IMR-90 (cell line): ENCODE measurements around the gene ARNT2. TPM values are rescaled to one million over a fixed set of nuclear protein-coding genes. Genes with fewer than 3 reads are reported as not detected.
A peak's percentile ranks its signal among the peaks of the same experiment; 100 is the strongest.

ENCODE experiments used
- ATAC-seq: fragments of 200-7000 bp; cut with Tn5 transposase; 2 replicates; pipeline ENCODE4 v1.9.1; 2020; ENCODE audit warnings: low read depth, mild to moderate bottlenecking, moderate library complexity
- BruUV-seq: library from RNA; stranded (reverse); fragments of 400-500 nt; replicated peaks from 2 replicates; lab custom pipeline; 2021; lab: Mats Ljungman, UMichigan
- CTCF ChIA-PET: fragments of 300-600 bp; formaldehyde crosslinking; extraction: SDS; loops from one replicate; lab custom pipeline; 2021; ENCODE audit warnings: antibody characterized with exemption; lab: Yijun Ruan, JAX
- POLR2A ChIA-PET: fragments of 300-600 bp; sonication (Branson Sonifier 250); formaldehyde crosslinking; loops from one replicate; lab custom pipeline; 2022; ENCODE audit warnings: antibody characterized with exemption; ENCODE audit not compliant: unreplicated experiment; lab: Charles Lee
- DNase-seq: peaks from one replicate; pipeline ENCODE4 v3.0.0; 2013
- H2AFZ ChIP-seq: replicated peaks from 2 replicates; pipeline ENCODE3; 2013; ENCODE audit warnings: low read length, mild to moderate bottlenecking; ENCODE audit not compliant: poor library complexity
- H2AK5ac ChIP-seq: 2 replicates; pipeline ENCODE4 v1.6.1; 2013; ENCODE audit warnings: low read depth, low read length, inconsistent platforms
- H2AK9ac ChIP-seq: replicated peaks from 2 replicates; pipeline ENCODE3; 2013; ENCODE audit warnings: mild to moderate bottlenecking, low read depth, low read length, moderate library complexity; ENCODE audit not compliant: poor library complexity
- H2BK120ac ChIP-seq: 2 replicates; pipeline ENCODE4 v1.6.1; 2013; ENCODE audit warnings: low read depth, low read length, inconsistent platforms
- H2BK15ac ChIP-seq: 3 replicates; pipeline ENCODE4 v1.6.1; 2013; ENCODE audit warnings: low read depth, low read length, inconsistent platforms
- H2BK20ac ChIP-seq: 2 replicates; pipeline ENCODE4 v1.6.1; 2013; ENCODE audit warnings: low read depth, mild to moderate bottlenecking, inconsistent platforms, low read length, moderate library complexity
- H2BK5ac ChIP-seq: 2 replicates; pipeline ENCODE4 v1.6.1; 2013; ENCODE audit warnings: mild to moderate bottlenecking, low read depth, low read length, inconsistent platforms; ENCODE audit not compliant: poor library complexity, severe bottlenecking
- H3K14ac ChIP-seq: replicated peaks from 2 replicates; pipeline ENCODE4 v1.6.1; 2013; ENCODE audit warnings: low read depth, low read length, inconsistent platforms
- H3K18ac ChIP-seq: 2 replicates; pipeline ENCODE4 v1.6.1; 2013; ENCODE audit warnings: low read depth, low read length, control low read depth
- H3K23ac ChIP-seq: 2 replicates; pipeline ENCODE4 v1.6.1; 2013; ENCODE audit warnings: low read depth, low read length, inconsistent platforms
- H3K27ac ChIP-seq: 2 replicates; pipeline ENCODE4 v1.5.1; 2013; ENCODE audit warnings: mild to moderate bottlenecking, control low read depth, low read length; ENCODE audit not compliant: insufficient read depth
- H3K27me3 ChIP-seq: 2 replicates; pipeline ENCODE4 v1.6.1; 2013; ENCODE audit warnings: low read length; ENCODE audit not compliant: control insufficient read depth, insufficient read depth
- H3K36me3 ChIP-seq: 2 replicates; pipeline ENCODE4 v1.6.1; 2013; ENCODE audit warnings: low read length, mixed read lengths; ENCODE audit not compliant: control insufficient read depth, insufficient read depth
- H3K4ac ChIP-seq: 2 replicates; pipeline ENCODE4 v1.6.1; 2013; ENCODE audit warnings: low read depth, low read length, inconsistent platforms
- H3K4me1 ChIP-seq: 2 replicates; pipeline ENCODE4 v1.6.1; 2013; ENCODE audit warnings: low read length, mixed read lengths; ENCODE audit not compliant: control insufficient read depth, insufficient read depth
- H3K4me2 ChIP-seq: 2 replicates; pipeline ENCODE4 v1.6.1; 2013; ENCODE audit warnings: low read depth, mild to moderate bottlenecking, control low read depth, low read length, moderate library complexity
- H3K4me3 ChIP-seq: 2 replicates; pipeline ENCODE4 v1.5.1; 2013; ENCODE audit warnings: low read depth, mild to moderate bottlenecking, control low read depth, low read length, moderate library complexity; ENCODE audit not compliant: insufficient read depth
- H3K56ac ChIP-seq: 2 replicates; pipeline ENCODE4 v1.6.1; 2013; ENCODE audit warnings: low read length, inconsistent platforms; ENCODE audit not compliant: insufficient read depth; ENCODE audit errors: extremely low read depth
- H3K79me1 ChIP-seq, 2 experiments: 2 replicates each; pipeline ENCODE4 v1.6.1; 2013; ENCODE audit warnings: low read length in 2 of 2, inconsistent platforms in 1 of 2, low read depth in 1 of 2
- H3K9ac ChIP-seq: 2 replicates; pipeline ENCODE4 v1.6.1; 2013; ENCODE audit warnings: low read depth, low read length, control low read depth
- H3K9me1 ChIP-seq: 2 replicates; pipeline ENCODE4 v1.6.1; 2013; ENCODE audit warnings: low read length, inconsistent platforms; ENCODE audit not compliant: insufficient read depth
- H3K9me3 ChIP-seq: 2 replicates; pipeline ENCODE4 v1.6.1; 2013; ENCODE audit warnings: low read length; ENCODE audit not compliant: control insufficient read depth, insufficient read depth
- H4K20me1 ChIP-seq: 2 replicates; pipeline ENCODE4 v1.6.1; 2013; ENCODE audit warnings: low read length, inconsistent platforms; ENCODE audit not compliant: insufficient read depth
- H4K5ac ChIP-seq: 2 replicates; pipeline ENCODE4 v1.6.1; 2013; ENCODE audit warnings: mild to moderate bottlenecking, low read depth, low read length, control low read depth
- H4K8ac ChIP-seq, 2 experiments: 2 replicates each; pipeline ENCODE4 v1.6.1; 2013; ENCODE audit warnings: low read depth in 2 of 2, low read length in 2 of 2, control low read depth in 1 of 2, inconsistent platforms in 1 of 2
- H4K91ac ChIP-seq: 2 replicates; pipeline ENCODE4 v1.6.1; 2013; ENCODE audit warnings: low read depth, low read length, inconsistent platforms; ENCODE audit not compliant: insufficient read depth
- CEBPB ChIP-seq: IDR thresholded peaks from 2 replicates; pipeline ENCODE4 v1.6.1; 2012; ENCODE audit warnings: low read depth, low read length, improper control_type of control experiment
- CHD1 ChIP-seq: IDR thresholded peaks from 2 replicates; pipeline ENCODE4 v1.6.1; 2012; ENCODE audit warnings: low read depth, low read length, improper control_type of control experiment
- ELK1 ChIP-seq: fragments of 150-350 bp; IDR thresholded peaks from 2 replicates; pipeline ENCODE4 v1.6.1; 2016; ENCODE audit warnings: low read depth, mild to moderate bottlenecking, low read length, moderate library complexity, borderline replicate concordance
- FOS ChIP-seq: fragments of 150-350 bp; IDR thresholded peaks from 2 replicates; pipeline ENCODE4 v1.6.1; 2016; ENCODE audit warnings: low read depth, low read length
- MAZ ChIP-seq: IDR thresholded peaks from 2 replicates; pipeline ENCODE4 v1.6.1; 2012; ENCODE audit warnings: low read depth, mild to moderate bottlenecking, low read length, improper control_type of control experiment, moderate library complexity, borderline replicate concordance
- MXI1 ChIP-seq: IDR thresholded peaks from 2 replicates; pipeline ENCODE4 v1.6.1; 2012; ENCODE audit warnings: low read depth, mild to moderate bottlenecking, low read length, moderate library complexity, borderline replicate concordance
- POLR2A ChIP-seq: IDR thresholded peaks from 2 replicates; pipeline ENCODE4 v1.6.1; 2012; ENCODE audit warnings: mild to moderate bottlenecking, low read depth, low read length
- RCOR1 ChIP-seq: IDR thresholded peaks from 2 replicates; pipeline ENCODE4 v1.6.1; 2012; ENCODE audit warnings: mild to moderate bottlenecking, low read length, improper control_type of control experiment; ENCODE audit not compliant: insufficient replicate concordance
- WGBS, 2 experiments: methylation state at CpG; one replicate each; pipeline versions ENCODE4 v1.1.5 to v1.1.7; 2013; ENCODE audit warnings: missing lambda C conversion rate in 2 of 2; ENCODE audit not compliant: insufficient read length in 1 of 2; ENCODE audit errors: extremely low coverage in 2 of 2; 5-methylcytosine and 5-hydroxymethylcytosine counted together
- dilution Hi-C: fragments of 300-500 bp; cut with HindIII; formaldehyde crosslinking; loops from one replicate; pipeline ENCODE4 v1.14.3; 2018; ENCODE audit warnings: low sequenced_read_pairs; ENCODE audit not compliant: unreplicated experiment
- in situ Hi-C: fragments of 300-500 bp; cut with MboI; formaldehyde crosslinking; loops from 3 replicates; pipeline ENCODE4 v1.14.3; 2019; ENCODE audit warnings: low sequenced_read_pairs, inconsistent platforms, mixed read lengths
- intact Hi-C: fragments of 100-400 bp; cut with micrococcal nuclease; formaldehyde crosslinking; loops from 2 replicates; pipeline ENCODE4 v1.10.0; 2022
- polyA plus RNA-seq, 3 experiments: library from polyadenylated mRNA; depleted of rRNA; stranded (reverse); fragments of >200 nt; gene quantifications; 2 replicates each; pipeline ENCODE4 v1.2.3, GENCODE V29; 2012; ENCODE audit warnings: low replicate concordance in 1 of 3
- total RNA-seq: library from RNA; depleted of rRNA; stranded (reverse); fragments of >200 nt; gene quantifications from 2 replicates; pipeline ENCODE4 v1.2.3, GENCODE V29; 2012

The ARNT2 gene
- total and polyA plus RNA-seq, 2 of the 4 experiments (the other 2 are of a cell fraction), result 18.2 to 19.0 TPM

DNA sequence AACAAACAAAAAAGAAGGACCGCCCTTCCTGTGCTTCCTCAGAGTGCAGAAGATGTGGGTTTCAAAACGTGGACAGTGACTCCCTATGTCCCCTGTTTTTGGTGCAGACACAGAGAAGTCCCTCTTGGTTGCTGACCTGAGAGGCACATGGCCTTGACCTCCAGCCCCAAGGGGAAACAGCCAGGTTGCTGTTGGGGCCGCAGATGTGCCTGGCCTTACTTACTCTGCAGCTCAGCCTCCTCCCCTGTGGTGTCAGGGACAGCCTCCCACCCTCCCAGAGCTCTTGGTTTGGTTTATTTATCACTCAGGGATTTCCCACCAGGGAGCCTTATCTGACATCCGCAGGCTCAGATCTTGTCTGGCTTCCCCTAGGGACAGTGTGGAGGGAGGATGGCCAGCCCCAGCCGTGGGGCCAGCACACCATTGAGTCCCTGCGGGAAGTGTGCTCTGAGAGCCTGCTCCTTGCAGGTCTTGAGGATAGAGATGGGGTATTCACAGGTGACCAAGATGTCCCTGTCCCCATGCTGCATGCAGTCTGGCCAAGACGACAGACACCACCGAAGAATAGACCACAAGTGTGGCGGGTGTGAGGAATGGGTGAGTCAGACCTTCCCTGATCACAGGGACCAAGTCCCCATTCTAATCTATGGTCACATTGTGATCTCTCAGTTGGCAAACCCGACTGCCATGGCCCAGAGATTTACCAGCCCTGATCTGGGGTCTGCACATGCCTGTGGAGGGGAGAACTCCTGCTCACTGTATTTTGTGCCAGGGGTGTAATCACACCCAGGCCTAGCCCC is 156.6 kb downstream of the ARNT2 start:
- peaks cover 37% of the 10 kb centered on the region for H3K36me3 ChIP-seq
- peak overlapping the region; percentile 3; the same call in 1 of the 2 replicates for H3K23ac ChIP-seq
- peak overlapping the region; percentile 86 for H3K18ac ChIP-seq
- CTCF ChIA-PET, result interaction anchor here (0.9 kb wide), 1 partner anchor 192 kb away, joined by 4 read pairs; no protein-coding TSS in a partner anchor
- H2BK120ac ChIP-seq, result peak overlapping the region; percentile 78
- peaks cover 23% of the 10 kb centered on the region for H3K9me1 ChIP-seq
- DNase-seq, result no peak
- POLR2A ChIA-PET, result no interaction called here
- H3K4me3 ChIP-seq, result no peak overlapping the region
- intact Hi-C loops, result no loop called here
- H2BK5ac ChIP-seq, result peak overlapping the region; percentile 5
- peaks cover 5% of the 10 kb centered on the region for H3K4me1 ChIP-seq
- H4K5ac ChIP-seq, result peak overlapping the region; percentile 92
- H3K9ac ChIP-seq, result no peak overlapping the region
- dilution Hi-C loops, result no loop called here
- H3K79me1 ChIP-seq, result peaks cover 0 to 3% of the 10 kb centered on the region in 2 experiments; a peak in 1 of 4 replicates
- H3K56ac ChIP-seq, result no peak overlapping the region
- H2AFZ ChIP-seq, result peak overlapping the region; percentile 4
- no peak overlapping the region for H3K4me2 ChIP-seq
- H2AK5ac ChIP-seq, result peak overlapping the region; percentile 93; the same call in 1 of the 2 replicates
- H3K14ac ChIP-seq, result peak overlapping the region; percentile 41
- H2AK9ac ChIP-seq, result peak overlapping the region; percentile 4
- ATAC-seq, result no peak
- H3K27ac ChIP-seq, result peak overlapping the region; percentile 39; the same call in 1 of the 2 replicates
- H2BK15ac ChIP-seq, result peak overlapping the region; percentile 86; the same call in 2 of the 3 replicates
- H4K91ac ChIP-seq, result peak overlapping the region; percentile 89
- peak overlapping the region; percentile 68 for H3K4ac ChIP-seq
- peak overlapping the region; percentile 77 for H2BK20ac ChIP-seq
- no peaks in the 10 kb centered on the region for H4K20me1 ChIP-seq
- no peaks in the 10 kb centered on the region for H3K27me3 ChIP-seq
- 25% methylated on average over 2 of the region's 10 CpGs; no CpG with 5 or more reads in 1 of the 2 experiments for WGBS, 2 experiments
- no peaks in the 10 kb centered on the region for H3K9me3 ChIP-seq
- in situ Hi-C loops, result no loop called here
- peak overlapping the region; percentile 72 to 76; a peak in 2 of 4 replicates for H4K8ac ChIP-seq
- TF ChIP-seq FOS (no peak), ELK1 (no peak), MXI1 (no peak), POLR2A (no peak), MAZ (no peak), RCOR1 (no peak), CHD1 (no peak), CEBPB (no peak)
- BruUV-seq, result no TSS peak
